Stimulated activated CD8-positive, alpha-beta memory T cell treated with anti-CD3 and anti-CD28 coated beads, Interleukin-2, amount 100 ng/mL, for 1 hour (primary cell): ENCODE data around the gene ARHGAP40.
A peak's percentile ranks its signal among the peaks of the same experiment; 100 is the strongest.

Experiments used
- DNase-seq, 2 donors: peaks; one replicate each; pipeline ENCODE4 v3.0.0-alpha.2; 2020; ENCODE audit warnings: low read depth in 2 of 2

Gene ARHGAP40

GRCh38 chr20:38676576-38676975, 75.0 kb downstream of the ARHGAP40 start:
- DNase-seq: no peak

GRCh38 chr20:38680500-38681306, 79.1 kb downstream of the ARHGAP40 start:
- DNase-seq: no peak

- no peak for DNase-seq
Measured at GRCh38 chr20:38685271-38685670, 83.7 kb downstream of the ARHGAP40 start.

- DNase-seq: no peak
Measured at GRCh38 chr20:38685853-38686473, 84.4 kb downstream of the ARHGAP40 start.

GRCh38 chr20:38692436-38693411, 91.1 kb downstream of the ARHGAP40 start:
- peak in 1 of 2 donors; percentile 19 for DNase-seq

- DNase-seq: no peak
Measured at GRCh38 chr20:38697306-38697705, 95.7 kb downstream of the ARHGAP40 start.

GRCh38 chr20:38698541-38698940, 96.9 kb downstream of the ARHGAP40 start:
- no peak for DNase-seq

DNA sequence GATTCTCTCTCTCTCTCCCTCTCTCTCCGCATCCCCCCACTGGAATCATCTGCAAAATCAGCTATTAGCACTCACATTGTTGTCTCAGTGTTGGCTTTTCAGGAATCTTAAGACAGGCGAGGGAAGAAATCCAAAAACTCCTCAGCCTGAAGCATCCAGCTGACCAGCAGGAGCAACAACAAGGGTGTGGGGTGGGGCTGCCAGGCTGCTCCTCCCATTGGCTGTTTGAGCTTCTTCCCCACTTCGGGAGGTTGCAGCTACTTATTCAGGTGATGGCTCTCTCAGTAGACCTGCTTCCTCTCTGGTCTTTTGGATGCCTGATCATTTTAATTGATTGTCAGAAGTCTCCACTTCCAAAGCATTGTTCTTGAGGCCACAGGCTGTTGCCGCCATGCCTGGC, 98.5 kb downstream of the ARHGAP40 start:
- no peak for DNase-seq
